GM21529 (cell line): Measurements from ENCODE around the gene TMTC1.

Source experiments
- ATAC-seq: cut with Tn5 transposase; IDR thresholded peaks from one replicate; pipeline ENCODE4 v1.9.1; 2021; ENCODE audit not compliant: unreplicated experiment

Gene TMTC1

DNA sequence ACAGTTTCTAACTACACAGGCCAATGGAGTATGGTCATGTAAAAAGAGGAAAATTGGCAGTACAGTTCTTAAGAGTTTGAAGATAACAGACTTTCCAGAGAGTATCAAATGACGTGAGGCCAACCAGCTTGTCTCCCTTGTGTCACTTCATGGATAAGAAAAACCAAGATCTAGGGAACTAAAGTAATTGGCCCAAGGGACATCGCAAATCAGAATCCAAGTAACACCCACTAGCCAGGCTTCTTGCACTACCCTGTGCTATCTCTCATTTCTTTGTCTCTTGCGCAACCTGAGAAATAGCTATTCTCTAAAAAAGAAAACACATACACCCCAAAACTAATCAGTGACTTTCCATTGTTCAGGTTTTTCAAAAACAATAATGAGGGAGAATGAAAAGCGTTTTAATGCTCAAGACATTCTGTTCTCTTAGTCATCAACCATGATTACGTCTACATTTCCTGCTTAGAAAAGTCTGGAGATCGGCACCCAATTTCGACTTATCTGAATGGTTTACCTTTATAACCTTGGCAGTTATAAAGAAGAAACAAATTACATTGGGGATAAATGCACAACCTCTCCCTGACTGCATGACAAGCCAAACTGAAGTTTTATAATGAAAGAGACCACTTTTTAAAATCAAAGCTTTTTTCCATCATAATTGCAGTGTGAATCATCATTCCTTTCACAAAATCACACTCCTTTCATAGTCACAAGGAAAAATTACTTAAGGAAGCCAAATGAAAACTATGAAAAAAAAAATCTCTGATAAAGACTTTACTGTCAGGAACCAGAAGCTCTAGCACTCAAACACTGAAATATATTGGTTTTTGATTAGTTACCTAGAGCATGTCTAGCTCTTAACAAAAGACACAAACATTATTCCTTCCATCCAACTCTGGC is 42.1 kb downstream of the TMTC1 start:
- ATAC-seq, result no peak

GRCh38 chr12:29739279-29739991 is 44.3 kb downstream of the TMTC1 start:
- ATAC-seq, result no peak

DNA sequence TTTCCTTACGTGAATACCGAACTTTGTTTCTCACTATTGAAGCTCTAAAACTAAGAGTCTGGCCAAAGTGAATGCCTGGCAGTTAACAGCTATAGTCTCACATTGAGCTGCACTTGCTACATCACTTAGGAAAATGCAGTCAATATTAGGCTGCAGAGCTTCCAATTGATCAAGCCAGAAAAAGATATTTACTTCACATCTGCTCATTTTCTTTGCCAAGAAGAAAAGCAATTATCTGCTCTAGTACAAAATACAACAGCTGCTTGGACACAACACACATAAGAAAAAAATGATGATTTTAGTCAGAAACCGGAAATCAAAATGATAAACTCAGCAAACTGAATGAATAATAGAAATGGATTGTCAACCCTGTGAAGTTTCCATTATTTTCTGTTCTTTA is 45.4 kb downstream of the TMTC1 start:
- no peak for ATAC-seq

- no peak for ATAC-seq
Observed at GRCh38 chr12:29737644-29738043, 46.1 kb downstream of the TMTC1 start.

- no peak for ATAC-seq
Observed at GRCh38 chr12:29735604-29736003, 48.1 kb downstream of the TMTC1 start.

- no peak for ATAC-seq
Observed at GRCh38 chr12:29734734-29735133, 49.0 kb downstream of the TMTC1 start.

DNA sequence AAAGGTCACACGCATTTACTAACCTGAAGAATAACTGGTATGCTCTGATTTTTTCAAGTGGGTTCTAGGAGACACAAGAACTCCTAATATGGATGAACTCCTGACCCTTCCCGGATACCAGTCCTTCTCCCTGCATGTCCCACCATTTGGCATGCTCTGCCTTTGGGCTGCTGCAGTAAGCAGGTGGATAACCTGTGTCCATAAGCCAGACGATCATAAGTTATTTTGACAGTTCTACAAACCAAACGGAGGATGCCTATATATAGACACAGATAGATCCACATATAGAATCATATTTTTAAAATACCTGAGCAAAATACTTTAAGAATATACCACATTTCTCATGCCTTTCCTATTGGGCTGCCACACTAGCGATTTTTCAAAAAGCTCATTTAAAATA is 49.4 kb downstream of the TMTC1 start:
- ATAC-seq, result no peak

DNA sequence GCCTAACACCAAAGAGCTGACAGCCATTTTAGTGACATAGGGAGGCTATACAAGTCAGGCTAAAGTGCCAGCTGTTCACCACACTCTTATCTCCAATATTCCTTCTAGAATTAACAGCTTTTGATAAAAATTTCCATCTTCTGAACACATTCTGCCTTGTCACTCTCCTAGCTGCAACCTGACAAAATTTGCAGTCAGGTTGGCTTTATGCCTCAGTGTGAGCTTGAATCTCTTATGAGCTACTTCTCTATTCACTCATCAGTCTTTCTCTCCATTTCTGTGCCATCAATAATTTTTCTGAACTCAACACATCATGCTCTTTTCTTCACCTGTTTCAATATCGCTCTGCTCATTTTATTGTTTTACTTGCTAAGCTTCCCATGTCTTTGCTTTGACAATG is 50.2 kb downstream of the TMTC1 start:
- ATAC-seq, result no peak

- no peak for ATAC-seq
Observed at GRCh38 chr12:29733060-29733459, 50.7 kb downstream of the TMTC1 start.

DNA sequence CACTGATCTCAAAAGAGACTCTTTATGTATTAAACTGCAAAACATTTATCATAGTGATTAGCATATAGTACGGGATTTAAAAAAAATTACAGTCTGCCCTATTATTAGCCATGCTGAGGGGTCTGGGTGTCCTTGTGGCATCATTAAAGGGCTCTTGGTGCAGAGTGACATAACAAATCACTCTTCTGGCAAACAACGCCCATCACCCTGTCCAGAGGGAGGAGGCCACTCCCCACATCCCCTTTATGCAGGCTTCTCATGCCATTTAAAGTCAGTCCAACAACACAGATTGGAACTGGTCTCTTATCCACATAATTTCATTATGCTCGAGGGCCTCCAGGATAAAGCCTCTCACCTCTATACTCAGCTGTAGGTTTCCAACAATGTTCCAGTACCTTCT is 51.1 kb downstream of the TMTC1 start:
- no peak for ATAC-seq

DNA sequence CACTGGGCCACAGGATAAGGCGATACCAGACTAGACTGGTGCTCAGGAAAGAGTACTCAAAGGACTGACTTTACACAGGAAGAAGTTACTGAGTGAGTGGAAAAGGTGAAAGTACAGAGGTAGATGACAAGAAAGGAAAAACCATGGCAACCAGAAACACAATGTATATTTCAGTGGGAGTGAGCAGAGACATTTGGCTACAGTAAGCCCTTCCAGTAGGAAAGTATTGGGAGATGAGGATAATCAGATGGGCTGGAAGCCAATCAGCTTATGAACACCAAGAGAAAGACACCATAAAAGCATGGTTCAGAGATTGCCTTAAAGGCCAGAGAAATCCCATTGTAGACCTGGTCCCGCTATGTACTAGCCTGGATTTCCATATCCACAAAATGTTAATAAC is 51.6 kb downstream of the TMTC1 start:
- no peak for ATAC-seq

- no peak for ATAC-seq
Observed at GRCh38 chr12:29731591-29731990, 52.2 kb downstream of the TMTC1 start.

DNA sequence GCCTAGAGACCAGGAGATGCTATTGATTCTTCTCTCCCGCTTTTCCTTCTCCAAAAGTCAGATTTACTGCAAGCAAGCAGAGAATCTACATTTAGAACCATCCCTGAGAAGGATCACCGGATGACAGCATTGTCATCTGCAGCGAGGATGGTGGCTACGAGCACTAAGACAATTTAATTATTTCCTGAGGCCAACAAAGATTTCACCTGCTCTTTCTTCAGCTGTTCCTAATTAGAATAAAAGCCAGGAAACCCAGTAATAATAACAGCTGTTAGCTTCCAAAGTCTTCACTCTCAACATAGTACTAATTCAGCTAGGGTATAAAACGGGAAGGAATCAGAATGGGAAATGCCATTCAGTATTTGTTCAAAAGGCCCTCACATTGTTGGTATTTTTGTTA is 53.3 kb downstream of the TMTC1 start:
- no peak for ATAC-seq

- no peak for ATAC-seq
Observed at GRCh38 chr12:29728030-29728429, 55.7 kb downstream of the TMTC1 start.

DNA sequence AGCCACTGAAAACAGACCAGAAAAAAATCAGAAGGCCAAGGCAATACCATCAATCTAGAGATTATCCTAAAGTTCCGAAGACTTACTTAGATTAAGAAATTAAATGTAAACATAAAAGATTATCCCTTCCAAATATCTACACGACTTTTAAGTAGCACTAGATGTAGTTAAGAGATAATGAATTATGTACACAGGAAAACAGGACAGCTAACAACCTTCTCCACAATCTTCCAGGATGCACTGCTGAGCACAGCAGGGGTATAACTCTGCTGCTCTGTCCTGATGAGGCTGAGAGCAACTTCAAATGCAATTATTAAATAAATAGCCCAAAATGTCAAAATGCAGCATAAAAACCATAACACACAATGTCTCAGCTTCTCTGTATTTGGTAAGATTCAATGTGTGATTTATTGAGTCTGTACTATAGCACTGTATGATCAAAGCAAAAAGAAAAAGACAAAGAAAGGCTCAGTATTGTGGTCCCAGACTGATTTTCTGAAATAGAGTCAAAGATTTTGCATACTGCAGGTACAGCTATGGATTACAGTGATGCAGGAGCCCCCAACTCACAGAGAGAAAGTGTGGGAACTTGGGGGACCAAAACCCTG is 56.9 kb downstream of the TMTC1 start:
- no peak for ATAC-seq

DNA sequence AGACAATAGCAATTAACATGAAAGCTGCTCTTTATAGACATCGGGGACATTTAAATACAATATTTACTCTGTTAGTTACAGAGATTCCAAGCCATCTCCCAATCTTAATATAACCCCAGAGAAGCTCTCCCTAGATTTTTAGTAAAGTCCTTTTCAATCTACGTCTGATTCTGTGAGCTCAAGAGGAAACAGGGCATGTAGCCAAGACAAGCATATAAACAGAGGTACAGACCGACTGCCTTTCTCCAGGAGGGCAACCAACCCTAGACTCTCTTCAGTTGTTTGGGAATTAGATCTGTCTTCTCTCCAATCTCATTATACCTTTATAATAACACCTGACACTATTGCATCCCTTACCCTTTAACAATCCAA is 57.4 kb downstream of the TMTC1 start:
- ATAC-seq, result no peak

GRCh38 chr12:29725587-29726320 is 58.0 kb downstream of the TMTC1 start:
- no peak for ATAC-seq

- ATAC-seq, result no peak
Observed at GRCh38 chr12:29722164-29722563, 61.6 kb downstream of the TMTC1 start.

DNA sequence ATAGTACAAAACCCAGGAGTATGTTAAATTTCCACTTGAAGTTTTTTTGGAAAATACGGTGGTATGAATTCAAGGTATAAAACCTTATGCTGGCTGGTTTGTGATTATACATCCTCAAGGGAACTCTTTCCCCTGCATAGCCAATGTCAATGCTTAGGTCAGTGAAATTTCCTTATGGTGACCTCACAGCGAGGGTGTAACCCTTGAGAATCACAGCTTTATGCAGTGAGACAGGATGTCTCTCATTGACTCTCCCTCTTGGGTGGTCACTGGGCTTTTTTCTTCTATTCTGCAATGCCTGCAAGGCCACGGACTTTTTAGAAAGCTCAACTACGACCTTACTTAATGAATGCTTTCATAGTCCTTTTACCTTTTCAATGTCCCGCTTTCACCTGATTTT is 64.4 kb downstream of the TMTC1 start:
- ATAC-seq, result no peak

GRCh38 chr12:29717540-29718100 is 66.1 kb downstream of the TMTC1 start:
- ATAC-seq, result no peak

DNA sequence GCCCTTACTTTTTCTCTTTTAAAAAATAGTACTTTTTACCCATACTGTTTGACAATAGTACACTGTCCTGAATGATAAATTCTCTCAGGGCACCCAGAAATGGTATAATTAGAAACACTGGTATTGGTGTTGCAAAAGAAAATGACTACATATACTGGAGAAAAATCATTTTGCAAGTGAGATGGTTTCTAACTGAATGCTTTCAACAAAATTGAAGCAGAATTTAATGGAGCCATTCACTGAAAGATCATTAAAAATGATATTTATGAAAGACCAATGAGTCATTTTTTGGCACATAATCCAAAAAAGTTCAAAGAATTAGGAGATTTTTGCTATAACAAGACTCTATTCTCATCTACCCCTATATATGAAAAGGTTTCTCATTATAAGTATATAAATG is 68.8 kb downstream of the TMTC1 start:
- no peak for ATAC-seq
